ENCODE data around the gene PRORP. TPM values are rescaled to one million over a fixed set of nuclear protein-coding genes. Genes with fewer than 3 reads are reported as not detected.
"Not testable (repeated sequence)": the region's sequence is repeated elsewhere in the genome, so short reads cannot be mapped to it uniquely, and the experiment has no call there.

Gene PRORP
- 42.8 and 51.2 TPM in 2 replicates for total RNA-seq (2014; rRNA removed; shearing (Covaris generic))

- Histone ChIP-seq H3K27me3 (no peaks in the 10 kb centered on the region), H3K9me3 (replicated peaks) (no peaks in the 10 kb centered on the region), H3K36me3 (peaks cover 7% of the 10 kb centered on the region; the same call in 1 of the 2 replicates), H3K4me1 (peaks cover 6% of the 10 kb centered on the region; the same call in 1 of the 2 replicates), H3K4me3 (peak within 1 kb of the TSS; percentile 89), H3K27ac (peak within 1 kb of the TSS; percentile 100)
- DNase-seq: peak; percentile 93 to 94
Measured at GRCh38 chr14:35121887-35122695, at the start of gene PRORP, which contains the start of gene PPP2R3C. Gene PRORP, plus strand, starts transcription at chr14:35122552. Its CDS starts 694 bp downstream, at chr14:35123246. Gene PPP2R3C, minus strand, starts transcription at chr14:35121990. Its CDS starts 31 bp downstream, at chr14:35121959.

- Histone ChIP-seq H3K27me3 (no peaks in the 10 kb centered on the region), H3K36me3 (peaks cover 5% of the 10 kb centered on the region; the same call in 1 of the 2 replicates), H3K4me3 (no peak overlapping the region), H3K9me3 (replicated peaks) (no peaks in the 10 kb centered on the region), H3K27ac (no peak overlapping the region), H3K4me1 (no peaks in the 10 kb centered on the region)
- no peak for DNase-seq
Measured at GRCh38 chr14:35073486-35073885, 48.9 kb upstream of the PRORP start.

DNA sequence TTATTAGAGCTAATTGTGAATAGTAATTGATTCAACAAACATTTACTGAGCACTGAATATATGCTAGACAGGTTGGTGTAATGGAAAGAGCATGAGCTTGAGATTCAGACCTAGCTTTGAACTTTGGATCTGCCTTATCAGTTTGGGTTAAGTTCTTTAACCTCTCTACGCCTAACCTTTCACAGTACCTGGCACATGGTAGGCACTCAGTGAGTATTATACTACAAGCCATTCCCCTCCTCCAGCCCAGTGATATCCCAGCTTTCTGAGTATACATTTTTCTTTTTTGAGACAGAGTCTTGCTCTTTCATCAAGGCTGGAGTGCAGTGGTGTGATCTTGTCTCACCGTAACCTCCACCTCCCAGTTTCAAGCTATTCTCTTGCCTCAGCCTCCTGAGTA lies 44.3 kb upstream of the PRORP start:
- no peaks in the 10 kb centered on the region for H3K9me3 ChIP-seq (replicated peaks)
- no peak overlapping the region for H3K27ac ChIP-seq
- peaks cover 19% of the 10 kb centered on the region for H3K36me3 ChIP-seq

DNA sequence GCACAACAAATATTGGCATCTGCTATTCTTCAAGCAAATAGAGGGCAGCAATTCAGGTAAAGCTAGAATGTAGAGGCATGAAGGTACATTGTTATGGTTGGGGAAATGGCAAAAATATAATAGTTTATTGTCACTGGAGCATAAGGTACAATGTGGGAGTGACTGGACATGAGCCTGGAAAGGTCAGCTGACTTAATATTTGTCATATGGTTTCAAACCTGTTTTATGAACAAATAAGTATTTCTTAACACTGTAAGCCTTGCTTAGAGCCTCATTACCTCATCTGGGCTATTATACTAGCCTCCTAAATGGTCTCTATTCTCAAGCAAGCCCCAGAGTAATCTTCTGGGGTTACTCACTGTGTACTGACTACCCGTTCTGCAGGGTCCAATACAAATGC lies 42.6 kb upstream of the PRORP start:
- peaks cover 24% of the 10 kb centered on the region for H3K36me3 ChIP-seq
- H3K27me3 ChIP-seq: no peaks in the 10 kb centered on the region
- no peak overlapping the region for H3K27ac ChIP-seq
- no peak for DNase-seq
- H3K9me3 ChIP-seq (replicated peaks): no peaks in the 10 kb centered on the region
- no peaks in the 10 kb centered on the region for H3K4me1 ChIP-seq
- H3K4me3 ChIP-seq: no peak overlapping the region

More for the DNA sequence above, 44.3 kb upstream of the PRORP start:
- no peaks in the 10 kb centered on the region for H3K4me1 ChIP-seq
- H3K27me3 ChIP-seq: no peaks in the 10 kb centered on the region
- no peak for DNase-seq
- no peak overlapping the region for H3K4me3 ChIP-seq

GRCh38 chr14:35083530-35084150 lies 38.7 kb upstream of the PRORP start:
- no peaks in the 10 kb centered on the region for H3K4me1 ChIP-seq

DNA sequence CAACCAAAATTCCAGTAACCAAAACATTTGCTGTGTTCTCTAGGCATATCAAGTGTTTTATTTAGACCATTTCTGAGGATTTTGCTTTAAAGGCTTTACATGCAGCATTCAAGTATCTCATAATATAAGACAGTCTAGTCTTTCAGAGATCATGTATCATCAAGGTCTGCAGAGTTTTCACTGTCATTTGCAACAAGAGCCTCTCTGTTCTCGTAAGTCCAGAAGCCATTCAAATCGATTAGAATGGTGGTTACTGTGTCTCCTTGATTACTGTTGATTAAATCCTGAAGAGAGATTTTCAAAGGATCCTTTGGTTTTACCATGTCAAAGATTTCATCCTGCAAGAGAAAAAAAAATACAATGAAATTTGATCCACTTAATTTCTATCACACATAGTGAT lies 36.9 kb upstream of the PRORP start:
- Histone ChIP-seq H3K36me3 (peaks cover 54% of the 10 kb centered on the region), H3K4me3 (no peak overlapping the region), H3K9me3 (replicated peaks) (peaks cover 3% of the 10 kb centered on the region), H3K27ac (no peak overlapping the region), H3K4me1 (no peaks in the 10 kb centered on the region), H3K27me3 (no peaks in the 10 kb centered on the region)
- DNase-seq: peak in 1 of 2 experiments; percentile 13

More at GRCh38 chr14:35083530-35084150, 38.7 kb upstream of the PRORP start:
- Histone ChIP-seq H3K36me3 (peaks cover 53% of the 10 kb centered on the region), H3K27me3 (no peaks in the 10 kb centered on the region), H3K4me3 (no peak overlapping the region), H3K27ac (no peak overlapping the region), H3K9me3 (replicated peaks) (peaks cover 3% of the 10 kb centered on the region)
- no peak for DNase-seq

GRCh38 chr14:35088514-35088913 lies 33.8 kb upstream of the PRORP start:
- no peak overlapping the region for H3K27ac ChIP-seq
- peaks cover 3% of the 10 kb centered on the region for H3K9me3 ChIP-seq (replicated peaks)
- H3K27me3 ChIP-seq: no peaks in the 10 kb centered on the region
- H3K36me3 ChIP-seq: peaks cover 71% of the 10 kb centered on the region
- H3K4me1 ChIP-seq: no peaks in the 10 kb centered on the region
- no peak for DNase-seq
- no peak overlapping the region for H3K4me3 ChIP-seq

GRCh38 chr14:35094645-35095044 lies 27.7 kb upstream of the PRORP start:
- not testable (repeated sequence) for H3K27me3 ChIP-seq; H3K27ac ChIP-seq; DNase-seq; H3K9me3 ChIP-seq (replicated peaks); H3K4me1 ChIP-seq; H3K4me3 ChIP-seq
- H3K36me3 ChIP-seq: peaks cover 61% of the 10 kb centered on the region

DNA sequence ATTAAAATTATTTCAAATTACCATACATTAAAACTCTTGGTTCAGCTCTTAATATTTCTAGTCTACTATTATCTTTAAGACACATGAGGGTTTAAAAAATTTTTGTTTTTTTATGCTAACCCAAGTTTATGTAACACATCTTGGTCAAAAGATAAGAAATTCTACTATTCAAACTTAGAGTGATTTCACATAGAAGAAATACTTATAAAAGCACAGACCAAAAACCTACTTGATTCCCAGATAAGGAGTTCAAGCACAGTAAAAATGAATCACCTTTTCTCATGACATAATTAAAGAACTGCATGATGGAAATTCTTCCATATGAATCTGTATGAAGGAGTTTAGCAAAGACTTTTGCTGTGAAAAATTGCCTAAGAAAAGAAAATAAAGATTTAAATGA lies 14.5 kb upstream of the PRORP start:
- H3K4me3 ChIP-seq: no peak overlapping the region
- no peaks in the 10 kb centered on the region for H3K9me3 ChIP-seq (replicated peaks)
- H3K27ac ChIP-seq: no peak overlapping the region
- H3K4me1 ChIP-seq: no peaks in the 10 kb centered on the region
- no peak for DNase-seq
- H3K36me3 ChIP-seq: peaks cover 55% of the 10 kb centered on the region
- no peaks in the 10 kb centered on the region for H3K27me3 ChIP-seq

DNA sequence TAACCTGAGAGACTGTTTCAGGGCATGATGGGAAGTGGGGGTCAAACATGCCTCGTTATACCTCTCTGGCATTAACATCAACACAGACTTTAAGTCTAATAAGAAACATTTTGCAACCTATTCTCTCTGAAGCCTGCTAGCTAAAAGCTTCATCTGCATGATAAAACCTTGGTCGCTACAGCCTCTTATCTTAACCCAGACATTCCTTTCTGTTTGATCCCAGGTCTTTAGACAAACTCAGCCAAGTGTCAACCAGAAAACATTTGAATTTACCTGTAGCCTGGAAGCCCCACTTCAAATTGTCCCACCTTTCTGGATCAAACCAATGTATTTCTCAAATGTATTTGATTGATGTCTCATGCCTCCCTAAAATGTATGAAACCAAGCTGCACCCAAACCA lies 9.7 kb upstream of the PRORP start:
- Histone ChIP-seq H3K9me3 (replicated peaks) (no peaks in the 10 kb centered on the region), H3K27ac (no peak overlapping the region), H3K36me3 (peaks cover 71% of the 10 kb centered on the region)

GRCh38 chr14:35113308-35113950 lies 8.9 kb upstream of the PRORP start:
- Histone ChIP-seq H3K4me1 (no peaks in the 10 kb centered on the region), H3K27ac (no peak overlapping the region), H3K27me3 (no peaks in the 10 kb centered on the region), H3K4me3 (no peak overlapping the region), H3K36me3 (peaks cover 65% of the 10 kb centered on the region), H3K9me3 (replicated peaks) (no peaks in the 10 kb centered on the region)
- no peak for DNase-seq

More for the DNA sequence above, 9.7 kb upstream of the PRORP start:
- DNase-seq: no peak
- H3K4me3 ChIP-seq: no peak overlapping the region
- no peaks in the 10 kb centered on the region for H3K4me1 ChIP-seq
- H3K27me3 ChIP-seq: no peaks in the 10 kb centered on the region

DNA sequence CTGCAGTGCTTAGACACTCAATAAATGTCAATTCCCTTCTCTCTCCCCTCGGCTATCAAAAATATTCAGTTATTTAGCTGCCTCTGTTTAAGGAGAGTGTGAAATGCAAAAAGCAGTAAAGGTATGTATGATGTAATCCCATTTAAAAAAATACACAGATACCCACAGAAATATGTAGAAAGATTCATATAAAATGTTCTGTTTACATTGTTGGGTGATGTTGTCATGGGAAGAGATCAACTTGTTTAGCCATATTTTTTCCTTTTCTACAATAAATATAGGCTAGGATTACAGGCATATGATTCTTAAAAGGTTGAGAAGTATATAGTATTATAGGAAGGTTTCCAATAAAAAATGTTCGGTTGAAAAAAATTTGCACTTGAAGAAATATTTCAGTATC lies 8.3 kb upstream of the PRORP start:
- Histone ChIP-seq H3K36me3 (peaks cover 65% of the 10 kb centered on the region), H3K9me3 (replicated peaks) (no peaks in the 10 kb centered on the region), H3K27me3 (no peaks in the 10 kb centered on the region), H3K4me1 (no peaks in the 10 kb centered on the region), H3K27ac (no peak overlapping the region), H3K4me3 (no peak overlapping the region)
- no peak for DNase-seq

- peaks cover 54% of the 10 kb centered on the region for H3K36me3 ChIP-seq
- no peaks in the 10 kb centered on the region for H3K4me1 ChIP-seq
- DNase-seq: no peak
- H3K9me3 ChIP-seq (replicated peaks): no peaks in the 10 kb centered on the region
- H3K4me3 ChIP-seq: no peak overlapping the region
- no peak overlapping the region for H3K27ac ChIP-seq
- no peaks in the 10 kb centered on the region for H3K27me3 ChIP-seq
Measured at GRCh38 chr14:35116242-35116641, 6.1 kb upstream of the PRORP start.

- peaks cover 45% of the 10 kb centered on the region for H3K36me3 ChIP-seq
- H3K4me1 ChIP-seq: no peaks in the 10 kb centered on the region
- H3K27me3 ChIP-seq: no peaks in the 10 kb centered on the region
- DNase-seq: no peak
- no peaks in the 10 kb centered on the region for H3K9me3 ChIP-seq (replicated peaks)
- H3K4me3 ChIP-seq: no peak overlapping the region
- H3K27ac ChIP-seq: no peak overlapping the region
Measured at GRCh38 chr14:35117112-35117511, 5.2 kb upstream of the PRORP start.

All from SJCRH30 (cell line).